MCF 10A (cell line): ENCODE measurements around the gene CCNYL1. TPM values are rescaled to one million over a fixed set of nuclear protein-coding genes. Genes with fewer than 3 reads are reported as not detected.
"Not testable (repeated sequence)": the region's sequence is repeated elsewhere in the genome, so short reads cannot be mapped to it uniquely, and the experiment has no call there.

Source experiments
- BruUV-seq: library from RNA; stranded (reverse); fragments of 400-500 nt; replicated peaks from 2 replicates; lab custom pipeline; 2021; lab: Mats Ljungman, UMichigan
- CTCF ChIA-PET: fragments of 300-600 bp; sonication (Branson Sonifier 250); formaldehyde crosslinking; extraction: SDS; loops from one replicate; lab custom pipeline; 2021; ENCODE audit warnings: antibody characterized with exemption, inconsistent platforms; lab: Yijun Ruan, JAX
- POLR2A ChIA-PET: fragments of 300-600, 350-650 bp; sonication (Branson Sonifier 250); formaldehyde crosslinking; extraction: SDS; loops from one replicate; lab custom pipeline; 2020; ENCODE audit warnings: antibody characterized with exemption, inconsistent platforms; lab: Yijun Ruan, JAX
- DNase-seq: peaks from one replicate; pipeline ENCODE4 v3.0.0-alpha.2; 2018; ENCODE audit not compliant: unreplicated experiment
- H3K27ac Mint-ChIP-seq: one replicate; pipeline ENCODE4 v1.8.0; 2022; ENCODE audit warnings: mild to moderate bottlenecking, low read depth, mixed read lengths; ENCODE audit not compliant: unreplicated experiment
- H3K27me3 Mint-ChIP-seq: one replicate; pipeline ENCODE4 v1.8.0; 2022; ENCODE audit warnings: mixed read lengths; ENCODE audit not compliant: insufficient read depth, unreplicated experiment
- H3K36me3 Mint-ChIP-seq: one replicate; pipeline ENCODE4 v1.8.0; 2022; ENCODE audit warnings: mild to moderate bottlenecking, moderate library complexity, mixed read lengths; ENCODE audit not compliant: insufficient read depth, unreplicated experiment
- H3K4me1 Mint-ChIP-seq: one replicate; pipeline ENCODE4 v1.8.0; 2022; ENCODE audit warnings: mixed read lengths; ENCODE audit not compliant: insufficient read depth, unreplicated experiment
- H3K4me3 Mint-ChIP-seq: one replicate; pipeline ENCODE4 v1.8.0; 2022; ENCODE audit warnings: mild to moderate bottlenecking, moderate library complexity, mixed read lengths; ENCODE audit not compliant: unreplicated experiment
- H3K9me3 Mint-ChIP-seq: one replicate; pipeline ENCODE4 v1.8.0; 2022; ENCODE audit warnings: mixed read lengths; ENCODE audit not compliant: unreplicated experiment
- intact Hi-C: fragments of 100-400 bp; cut with micrococcal nuclease; formaldehyde crosslinking; loops from 2 replicates; pipeline ENCODE4 v1.14.1; 2022
- total RNA-seq: library from RNA; stranded (reverse); gene quantifications from 2 replicates; pipeline ENCODE4 v1.2.3, GENCODE V29; 2022
- TF ChIP-seq, protein P1 (sequence below): fragments of 200-600 bp; IDR thresholded peaks from one replicate; pipeline ENCODE4 v1.8.0; 2022; ENCODE audit warnings: antibody characterized with exemption, mild to moderate bottlenecking; ENCODE audit not compliant: unreplicated experiment

CCNYL1 gene
- total RNA-seq, 1 experiment from 2014 or later, result 19.7 TPM

DNA sequence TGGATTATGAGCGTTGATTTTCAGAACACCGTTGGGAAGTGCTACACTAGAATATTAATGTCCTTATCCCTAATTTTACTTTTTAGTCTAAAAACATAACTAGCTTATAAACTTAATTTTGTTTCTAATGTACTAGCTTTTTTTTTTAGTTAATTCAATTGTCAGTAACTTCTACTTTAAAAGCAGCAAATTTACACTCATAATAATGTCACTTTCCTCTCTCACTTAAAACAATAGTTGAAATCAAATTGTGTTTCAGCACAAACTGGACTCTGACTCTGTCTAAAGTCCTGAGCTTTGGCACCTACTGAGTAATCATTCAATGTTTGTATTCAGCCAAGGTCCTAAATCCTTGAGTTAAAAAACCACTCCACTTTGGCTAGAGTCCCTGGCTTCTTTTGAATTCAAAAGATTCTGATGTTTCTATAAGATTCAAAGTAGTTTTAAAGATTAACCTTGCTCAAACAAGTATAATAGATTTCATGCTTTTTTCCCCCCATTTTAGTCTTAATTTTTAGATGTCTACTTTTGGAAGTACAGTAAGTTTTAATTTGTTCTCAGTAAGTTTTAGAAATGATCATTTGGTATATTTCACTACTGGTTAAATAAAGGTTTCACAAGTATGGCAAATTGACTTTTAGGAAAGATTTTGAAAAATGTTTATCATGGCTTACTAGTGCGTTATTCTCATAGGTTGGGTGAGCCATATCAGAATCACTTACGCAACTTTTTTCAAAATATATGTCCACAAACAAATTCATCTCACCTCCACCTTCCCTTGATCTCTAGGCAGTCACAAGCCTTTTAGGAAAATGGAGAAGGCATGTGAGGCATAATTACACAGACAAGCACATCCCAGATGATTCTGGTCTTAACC lies 23.4 kb downstream of the CCNYL1 start:
- CTCF ChIA-PET, result interaction anchor here (0.5 to 4.3 kb wide), 30 partner anchors 10 to 903 kb away, joined by 3 to 47 read pairs (median 4); partner anchors contain the start of genes CCNYL1 and METTL21A
- no peaks in the 10 kb centered on the region for H3K27me3 Mint-ChIP-seq
- no peak for DNase-seq
- H3K36me3 Mint-ChIP-seq, result peaks cover 13% of the 10 kb centered on the region
- H3K4me1 Mint-ChIP-seq, result no peaks in the 10 kb centered on the region
- H3K9me3 Mint-ChIP-seq, result no peaks in the 10 kb centered on the region
- BruUV-seq, result no TSS peak
- no peak overlapping the region for H3K4me3 Mint-ChIP-seq
- POLR2A ChIA-PET, result interaction anchor here (0.6 to 3.1 kb wide), 6 partner anchors 23 to 286 kb away, joined by 3 to 20 read pairs (median 5); partner anchors contain the start of genes CCNYL1 and METTL21A
- intact Hi-C loops, result loop anchor here (1.0 to 5.0 kb wide), 2 partner anchors 109 to 248 kb away; no protein-coding TSS in a partner anchor
- TF ChIP-seq, protein P1, sequence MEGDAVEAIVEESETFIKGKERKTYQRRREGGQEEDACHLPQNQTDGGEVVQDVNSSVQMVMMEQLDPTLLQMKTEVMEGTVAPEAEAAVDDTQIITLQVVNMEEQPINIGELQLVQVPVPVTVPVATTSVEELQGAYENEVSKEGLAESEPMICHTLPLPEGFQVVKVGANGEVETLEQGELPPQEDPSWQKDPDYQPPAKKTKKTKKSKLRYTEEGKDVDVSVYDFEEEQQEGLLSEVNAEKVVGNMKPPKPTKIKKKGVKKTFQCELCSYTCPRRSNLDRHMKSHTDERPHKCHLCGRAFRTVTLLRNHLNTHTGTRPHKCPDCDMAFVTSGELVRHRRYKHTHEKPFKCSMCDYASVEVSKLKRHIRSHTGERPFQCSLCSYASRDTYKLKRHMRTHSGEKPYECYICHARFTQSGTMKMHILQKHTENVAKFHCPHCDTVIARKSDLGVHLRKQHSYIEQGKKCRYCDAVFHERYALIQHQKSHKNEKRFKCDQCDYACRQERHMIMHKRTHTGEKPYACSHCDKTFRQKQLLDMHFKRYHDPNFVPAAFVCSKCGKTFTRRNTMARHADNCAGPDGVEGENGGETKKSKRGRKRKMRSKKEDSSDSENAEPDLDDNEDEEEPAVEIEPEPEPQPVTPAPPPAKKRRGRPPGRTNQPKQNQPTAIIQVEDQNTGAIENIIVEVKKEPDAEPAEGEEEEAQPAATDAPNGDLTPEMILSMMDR, result no peak
- H3K27ac Mint-ChIP-seq, result no peak overlapping the region

DNA sequence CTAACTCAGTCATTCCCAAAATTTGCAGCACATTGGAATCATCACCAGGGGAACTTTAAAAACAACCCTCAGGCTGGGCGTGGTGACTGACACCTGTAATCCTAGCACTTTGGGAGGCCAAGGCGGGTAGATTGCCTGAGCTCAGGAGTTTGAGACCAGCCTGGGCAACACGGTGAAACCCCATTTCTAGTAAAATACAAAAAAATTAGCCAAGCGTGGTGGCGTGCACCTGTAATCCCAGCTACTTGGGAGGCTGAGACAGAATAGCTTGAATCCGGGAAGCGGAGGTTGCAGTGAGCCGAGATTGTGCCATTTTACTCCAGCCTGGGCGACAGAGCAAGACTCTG lies 24.0 kb downstream of the CCNYL1 start:
- H3K4me1 Mint-ChIP-seq, intact Hi-C loops, H3K27ac Mint-ChIP-seq, BruUV-seq, H3K27me3 Mint-ChIP-seq, DNase-seq, H3K4me3 Mint-ChIP-seq, POLR2A ChIA-PET, H3K9me3 Mint-ChIP-seq: not testable (repeated sequence)
- peaks cover 12% of the 10 kb centered on the region for H3K36me3 Mint-ChIP-seq
- CTCF ChIA-PET, result interaction anchor here (0.6 to 3.8 kb wide), 5 partner anchors 10 to 305 kb away, joined by 3 to 28 read pairs (median 13); partner anchors contain the start of gene METTL21A

DNA sequence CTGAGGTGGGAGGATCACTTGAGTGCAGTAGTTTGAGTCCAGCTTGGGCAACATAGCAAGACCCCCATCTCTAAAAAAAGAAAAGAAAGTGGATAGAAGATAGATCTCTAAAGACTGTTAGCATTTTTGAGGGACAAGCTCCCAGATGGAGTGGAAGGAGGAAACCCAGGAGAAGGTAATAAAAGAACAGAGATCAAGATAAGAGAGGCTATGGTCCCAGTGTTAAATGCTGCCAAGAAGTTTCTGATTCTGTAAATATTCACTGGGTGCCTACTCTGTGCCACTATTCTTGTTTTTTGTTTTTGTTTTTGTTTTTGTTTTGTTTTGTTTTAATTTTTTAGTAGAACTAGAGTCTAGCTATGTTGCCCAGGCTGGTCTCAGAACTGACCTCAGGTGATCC lies 32.1 kb downstream of the CCNYL1 start:
- H3K4me1 Mint-ChIP-seq, result no peaks in the 10 kb centered on the region
- DNase-seq, result no peak
- intact Hi-C loops, result no loop called here
- ChIA-PET POLR2A (interaction anchor here (0.6 to 1.4 kb wide), 3 partner anchors 26 to 136 kb away, joined by 3 read pairs; partner anchors contain the start of gene FZD5), CTCF (interaction anchor here (0.6 to 10.3 kb wide), 13 partner anchors 10 to 551 kb away, joined by 3 to 193 read pairs (median 4); no protein-coding TSS in a partner anchor)
- H3K36me3 Mint-ChIP-seq, result peaks cover 13% of the 10 kb centered on the region
- no peak overlapping the region for H3K4me3 Mint-ChIP-seq
- H3K27me3 Mint-ChIP-seq, result no peaks in the 10 kb centered on the region
- BruUV-seq, result no TSS peak
- H3K9me3 Mint-ChIP-seq, result no peaks in the 10 kb centered on the region
- TF ChIP-seq, protein P1, result no peak
- no peak overlapping the region for H3K27ac Mint-ChIP-seq

DNA sequence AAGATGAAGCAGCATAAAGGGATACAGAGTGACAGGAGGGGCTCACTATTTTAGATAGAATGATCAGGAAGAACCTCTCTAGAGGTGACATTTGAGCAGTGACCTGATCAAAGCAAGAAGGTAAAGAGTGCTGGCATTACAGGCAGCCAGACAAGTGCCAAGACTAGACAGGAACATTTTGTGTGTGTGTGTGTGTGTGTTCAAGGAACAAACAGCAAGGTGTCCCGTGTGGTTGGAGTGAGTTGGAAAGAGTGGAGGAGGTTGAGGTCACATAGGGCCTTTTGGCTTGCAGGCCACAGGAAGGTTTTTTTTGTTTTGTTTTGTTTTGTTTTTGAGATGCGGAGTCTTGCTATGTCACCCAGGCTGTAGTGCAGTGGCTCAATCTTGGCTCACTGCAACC lies 32.6 kb downstream of the CCNYL1 start:
- ChIA-PET POLR2A (interaction anchor here (0.6 kb wide), 1 partner anchor 135 kb away, joined by 3 read pairs; no protein-coding TSS in a partner anchor), CTCF (interaction anchor here (0.6 to 10.3 kb wide), 10 partner anchors 10 to 328 kb away, joined by 3 to 193 read pairs (median 16); no protein-coding TSS in a partner anchor)
- Mint-ChIP-seq H3K36me3 (peaks cover 13% of the 10 kb centered on the region), H3K27ac (no peak overlapping the region), H3K9me3 (no peaks in the 10 kb centered on the region), H3K27me3 (no peaks in the 10 kb centered on the region), H3K4me3 (no peak overlapping the region), H3K4me1 (no peaks in the 10 kb centered on the region)
- TF ChIP-seq, protein P1, result no peak
- BruUV-seq, result no TSS peak
- DNase-seq, result no peak
- intact Hi-C loops, result no loop called here
